Activated CD4-positive, alpha-beta memory T cell treated with anti-CD3 and anti-CD28 coated beads for 36 hours (primary cell): ENCODE data around the gene OOSP4A. TPM values are rescaled to one million over a fixed set of nuclear protein-coding genes. Genes with fewer than 3 reads are reported as not detected.

Experiments
- CTCF ChIA-PET: fragments of 350-600 bp; sonication (Branson Sonifier 250); formaldehyde crosslinking; loops from one replicate; lab custom pipeline; 2021; ENCODE audit warnings: antibody characterized with exemption, inconsistent platforms; lab: Charles Lee
- POLR2A ChIA-PET: fragments of 350-600 bp; sonication (Branson Sonifier 250); formaldehyde crosslinking; loops from one replicate; lab custom pipeline; 2021; ENCODE audit warnings: antibody characterized with exemption; lab: Charles Lee
- DNase-seq: peaks from one replicate; pipeline ENCODE4 v3.0.0-alpha.2; 2020
- H3K27ac Mint-ChIP-seq: one replicate; pipeline ENCODE4 v1.8.0; 2021; ENCODE audit warnings: mixed read lengths
- H3K27me3 Mint-ChIP-seq: one replicate; pipeline ENCODE4 v1.8.0; 2021; ENCODE audit warnings: mixed read lengths
- H3K36me3 Mint-ChIP-seq: one replicate; pipeline ENCODE4 v1.8.0; 2021; ENCODE audit warnings: mixed read lengths
- H3K4me1 Mint-ChIP-seq: one replicate; pipeline ENCODE4 v1.8.0; 2021; ENCODE audit warnings: low read depth, mixed read lengths
- H3K4me3 Mint-ChIP-seq: one replicate; pipeline ENCODE4 v1.8.0; 2021; ENCODE audit warnings: mild to moderate bottlenecking, mixed read lengths
- H3K9me3 Mint-ChIP-seq: one replicate; pipeline ENCODE4 v1.8.0; 2021; ENCODE audit warnings: mixed read lengths
- intact Hi-C: fragments of 100-400 bp; cut with micrococcal nuclease; formaldehyde crosslinking; loops from one replicate; pipeline ENCODE4 v1.15.1; 2023
- total RNA-seq, 2 experiments: library from RNA; stranded (reverse); gene quantifications; one replicate each; pipeline ENCODE4 v1.2.3, GENCODE V29; 2021

OOSP4A gene
- total RNA-seq, 2 experiments from 2014 or later, result not detected

DNA sequence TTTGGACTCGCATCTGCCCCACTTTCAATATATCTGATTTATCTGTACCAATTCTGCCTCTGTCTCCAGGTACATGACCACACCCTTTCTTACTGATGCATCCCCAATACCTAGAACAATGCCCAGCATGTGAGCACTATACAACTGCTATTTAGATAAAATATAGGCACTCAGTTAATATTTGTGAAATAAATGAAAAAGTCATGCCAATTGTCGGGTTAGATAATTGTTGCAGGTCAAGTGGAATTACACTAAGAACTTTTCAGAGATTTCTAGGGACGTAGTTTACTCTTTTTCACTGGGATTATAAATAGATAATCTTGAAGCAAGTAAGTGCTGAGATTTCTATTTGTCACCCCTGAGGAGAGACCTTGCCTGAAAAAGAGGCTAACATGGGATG, 20.5 kb downstream of the OOSP4A start:
- intact Hi-C loops, result no loop called here
- ChIA-PET POLR2A (no interaction called here), CTCF (no interaction called here)

DNA sequence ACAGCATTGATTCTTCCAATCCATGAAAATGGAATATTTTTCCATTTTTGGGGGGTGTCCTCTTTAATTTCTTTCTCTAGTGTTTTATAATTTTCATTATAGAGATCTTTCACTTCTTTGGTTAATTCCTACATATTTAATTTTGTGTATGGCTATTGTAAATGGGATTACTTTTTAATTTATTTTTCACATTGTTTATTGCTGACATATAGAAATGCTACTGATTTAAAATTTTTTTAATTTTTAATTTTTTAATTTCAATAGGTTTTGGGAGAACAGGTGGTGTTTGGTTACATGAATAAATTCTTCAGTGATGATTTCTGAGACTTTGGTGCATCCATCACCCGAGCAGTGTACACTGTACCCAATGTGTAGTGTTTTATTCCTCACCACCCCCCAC, 26.6 kb downstream of the OOSP4A start:
- H3K27ac Mint-ChIP-seq, result no peak overlapping the region
- ChIA-PET CTCF (no interaction called here), POLR2A (no interaction called here)
- H3K27me3 Mint-ChIP-seq, result peaks cover 13% of the 10 kb centered on the region
- H3K9me3 Mint-ChIP-seq, result peaks cover 14% of the 10 kb centered on the region
- no peak overlapping the region for H3K4me3 Mint-ChIP-seq
- intact Hi-C loops, result no loop called here
- H3K36me3 Mint-ChIP-seq, result no peaks in the 10 kb centered on the region
- no peak for DNase-seq
- no peaks in the 10 kb centered on the region for H3K4me1 Mint-ChIP-seq

More for the DNA sequence above, 20.5 kb downstream of the OOSP4A start:
- Mint-ChIP-seq H3K9me3 (no peaks in the 10 kb centered on the region), H3K4me1 (no peaks in the 10 kb centered on the region), H3K27ac (no peak overlapping the region), H3K27me3 (peaks cover 10% of the 10 kb centered on the region), H3K4me3 (no peak overlapping the region), H3K36me3 (no peaks in the 10 kb centered on the region)
- no peak for DNase-seq

DNA sequence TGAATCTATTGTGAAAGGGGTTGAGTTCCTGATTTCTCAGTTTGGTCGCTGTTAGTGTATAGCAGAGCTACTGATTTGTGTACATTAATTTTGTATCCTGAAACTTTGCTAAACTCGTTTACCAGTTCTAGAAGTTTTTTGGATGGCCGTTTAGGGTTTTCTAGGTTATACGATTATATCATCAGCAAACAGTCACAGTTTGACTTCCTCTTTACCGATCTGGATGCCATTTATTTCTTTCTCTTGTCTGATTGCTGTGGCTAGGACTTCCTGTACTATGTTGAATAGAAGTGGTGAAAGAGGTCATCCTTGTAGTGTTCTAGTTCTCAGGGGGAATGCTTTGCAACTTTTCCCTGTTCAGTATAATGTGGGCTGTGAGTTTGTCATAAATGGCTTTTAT, 28.6 kb downstream of the OOSP4A start:
- ChIA-PET CTCF (no interaction called here), POLR2A (no interaction called here)
- Mint-ChIP-seq H3K27me3 (peaks cover 13% of the 10 kb centered on the region), H3K4me1 (no peaks in the 10 kb centered on the region), H3K4me3 (no peak overlapping the region), H3K9me3 (peaks cover 14% of the 10 kb centered on the region), H3K36me3 (no peaks in the 10 kb centered on the region), H3K27ac (no peak overlapping the region)
- intact Hi-C loops, result no loop called here
- DNase-seq, result no peak

DNA sequence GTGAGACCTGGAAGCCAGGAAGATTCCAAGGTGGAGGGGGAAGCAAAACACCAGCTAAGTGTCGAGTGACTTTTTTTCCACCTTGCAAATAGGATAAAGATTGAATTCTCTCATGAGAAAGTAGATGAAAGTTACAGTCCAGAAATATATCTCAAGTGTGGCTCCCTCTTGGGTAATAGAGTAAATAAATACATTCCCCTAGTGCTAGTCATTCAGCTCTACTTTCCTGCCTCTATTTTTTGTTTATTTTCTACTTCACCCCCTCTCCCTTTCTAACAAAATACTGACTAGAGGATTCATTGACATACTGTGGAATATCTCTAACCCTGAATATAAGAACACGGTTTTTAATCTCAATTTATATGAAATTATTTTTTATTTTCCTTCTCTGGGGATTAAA, 34.0 kb downstream of the OOSP4A start:
- no peak for DNase-seq
- Mint-ChIP-seq H3K36me3 (no peaks in the 10 kb centered on the region), H3K9me3 (no peaks in the 10 kb centered on the region), H3K27me3 (peaks cover 10% of the 10 kb centered on the region), H3K4me1 (no peaks in the 10 kb centered on the region), H3K27ac (no peak overlapping the region), H3K4me3 (no peak overlapping the region)
- intact Hi-C loops, result no loop called here
- ChIA-PET CTCF (no interaction called here), POLR2A (no interaction called here)

DNA sequence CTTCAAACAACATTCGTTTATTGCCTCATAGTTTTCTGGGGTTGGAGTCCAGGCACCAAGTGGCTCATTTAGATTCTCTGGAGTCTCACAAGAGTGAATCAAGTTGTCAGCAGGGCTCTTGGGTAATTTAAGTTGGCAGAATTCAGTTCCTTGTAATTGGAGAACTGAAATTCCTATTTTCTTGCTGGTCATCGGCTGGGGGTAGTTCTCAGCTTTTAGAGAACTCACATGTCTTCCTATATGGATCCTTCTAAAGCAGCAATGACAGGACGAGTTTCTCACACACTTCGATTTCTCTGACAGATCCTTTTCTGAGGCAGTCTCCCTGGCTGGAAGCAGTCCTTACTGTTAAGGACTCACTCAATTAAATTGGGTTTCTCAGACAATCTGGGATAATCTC, 35.9 kb downstream of the OOSP4A start:
- peaks cover 10% of the 10 kb centered on the region for H3K27me3 Mint-ChIP-seq
- H3K36me3 Mint-ChIP-seq, result no peaks in the 10 kb centered on the region
- CTCF ChIA-PET, result no interaction called here
- POLR2A ChIA-PET, result no interaction called here
- H3K9me3 Mint-ChIP-seq, result no peaks in the 10 kb centered on the region
- H3K27ac Mint-ChIP-seq, result no peak overlapping the region
- H3K4me1 Mint-ChIP-seq, result no peaks in the 10 kb centered on the region
- no peak for DNase-seq
- intact Hi-C loops, result no loop called here
- H3K4me3 Mint-ChIP-seq, result no peak overlapping the region

DNA sequence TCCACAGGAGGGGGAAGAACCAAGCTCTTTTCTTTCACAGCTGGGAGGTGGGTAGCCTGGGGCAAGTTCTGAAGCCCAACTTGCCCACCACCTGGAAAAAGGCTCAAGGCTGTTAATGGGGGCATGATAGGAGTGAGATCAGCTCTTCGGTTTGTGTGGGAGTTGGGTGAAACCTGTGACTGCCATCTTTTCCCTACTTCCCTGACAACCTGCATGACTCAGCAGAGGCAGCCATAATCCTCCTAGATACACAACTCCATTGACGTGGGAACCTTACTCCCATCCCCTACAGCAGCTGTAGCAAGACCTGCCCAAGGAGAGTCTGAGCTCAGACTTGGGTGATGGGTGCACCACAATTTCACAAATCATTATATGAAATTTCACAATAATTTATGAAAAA, 39.9 kb downstream of the OOSP4A start:
- POLR2A ChIA-PET, result no interaction called here
- CTCF ChIA-PET, result no interaction called here
- no peak for DNase-seq

DNA sequence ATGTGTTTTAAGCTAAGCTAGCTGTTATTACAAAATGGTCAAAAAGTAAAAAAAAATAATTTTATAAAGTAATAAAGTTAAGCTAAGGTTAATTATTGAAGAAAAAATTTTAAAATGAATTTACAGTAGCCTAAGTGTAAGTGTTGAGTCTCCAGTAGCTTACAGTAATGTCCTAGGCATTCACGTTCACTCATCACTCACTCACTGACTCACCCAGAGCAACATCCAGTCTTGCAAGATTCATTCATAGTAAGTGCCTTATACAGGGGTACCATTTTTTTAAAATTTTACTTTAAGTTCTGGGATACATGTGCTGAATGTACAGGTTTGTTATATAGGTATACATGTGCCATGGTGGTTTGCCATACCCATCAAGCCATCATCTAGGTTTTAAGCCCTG, 41.5 kb downstream of the OOSP4A start:
- Mint-ChIP-seq H3K4me1 (no peaks in the 10 kb centered on the region), H3K36me3 (no peaks in the 10 kb centered on the region), H3K27me3 (peaks cover 15% of the 10 kb centered on the region), H3K4me3 (no peak overlapping the region), H3K27ac (no peak overlapping the region), H3K9me3 (no peaks in the 10 kb centered on the region)
- ChIA-PET POLR2A (no interaction called here), CTCF (interaction anchor here (0.5 kb wide), 1 partner anchor 1787 kb away, joined by 3 read pairs; the partner anchor contains the start of gene TMEM258)
- intact Hi-C loops, result no loop called here
- no peak for DNase-seq

More for the DNA sequence above, 39.9 kb downstream of the OOSP4A start:
- no peaks in the 10 kb centered on the region for H3K9me3 Mint-ChIP-seq
- no peak overlapping the region for H3K27ac Mint-ChIP-seq
- H3K27me3 Mint-ChIP-seq, result peaks cover 10% of the 10 kb centered on the region
- no peaks in the 10 kb centered on the region for H3K36me3 Mint-ChIP-seq
- H3K4me1 Mint-ChIP-seq, result no peaks in the 10 kb centered on the region
- no peak overlapping the region for H3K4me3 Mint-ChIP-seq
- intact Hi-C loops, result no loop called here

DNA sequence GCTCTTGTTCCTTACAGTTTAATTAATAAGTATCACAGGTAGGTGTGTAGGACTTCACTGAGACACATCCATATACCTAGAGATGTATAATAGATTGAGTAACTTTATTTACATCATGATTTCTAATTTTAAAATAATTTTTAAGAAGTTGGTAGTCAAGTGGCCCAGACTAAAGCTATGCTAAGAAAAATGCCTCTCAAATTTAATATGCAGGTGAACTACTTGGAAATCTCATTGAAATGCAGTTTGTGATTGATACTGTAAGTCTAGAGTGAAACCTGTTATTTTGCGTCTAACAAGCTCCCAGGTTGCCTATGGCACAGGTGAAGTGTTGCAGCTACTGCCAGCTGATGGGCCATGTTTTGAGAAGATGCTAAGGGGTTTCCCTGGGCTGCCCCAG, 53.0 kb downstream of the OOSP4A start, which contains the start of gene OOSP4B:
Gene OOSP4B (plus strand): TSS at position 301 of the 400 bp plus-strand sequence.
- no peaks in the 10 kb centered on the region for H3K4me1 Mint-ChIP-seq
- POLR2A ChIA-PET, result no interaction called here
- DNase-seq, result no peak
- CTCF ChIA-PET, result no interaction called here
- H3K27me3 Mint-ChIP-seq, result peaks cover 12% of the 10 kb centered on the region
- intact Hi-C loops, result no loop called here
- no peak within 1 kb of the TSS for H3K27ac Mint-ChIP-seq
- H3K9me3 Mint-ChIP-seq, result peaks cover 2% of the 10 kb centered on the region
- no peak within 1 kb of the TSS for H3K4me3 Mint-ChIP-seq
- no peaks in the 10 kb centered on the region for H3K36me3 Mint-ChIP-seq

DNA sequence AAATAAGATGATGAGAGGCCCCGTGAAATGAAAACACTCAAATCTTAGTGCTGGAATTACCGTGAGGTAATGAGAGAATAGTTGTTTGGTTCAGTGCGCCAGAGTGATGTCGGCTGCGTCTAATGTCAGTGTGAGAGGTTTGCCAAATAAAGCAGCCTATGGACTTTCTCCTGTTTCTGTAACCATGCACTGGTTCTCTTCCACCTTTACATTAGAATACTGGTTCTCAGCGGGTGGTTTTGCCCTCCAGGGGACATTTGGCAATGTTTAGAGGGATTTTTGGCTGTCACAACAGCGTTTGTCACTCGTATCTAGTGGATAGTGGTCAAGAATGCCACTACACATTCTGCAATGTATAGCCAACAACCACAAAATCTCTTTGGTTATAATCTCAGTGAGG, 54.2 kb downstream of the OOSP4A start:
- no peaks in the 10 kb centered on the region for H3K36me3 Mint-ChIP-seq
- intact Hi-C loops, result no loop called here

More for the DNA sequence above, 54.2 kb downstream of the OOSP4A start:
- no peak for DNase-seq
- H3K27me3 Mint-ChIP-seq, result peaks cover 9% of the 10 kb centered on the region
- no peak overlapping the region for H3K27ac Mint-ChIP-seq
- H3K9me3 Mint-ChIP-seq, result no peaks in the 10 kb centered on the region
- no peaks in the 10 kb centered on the region for H3K4me1 Mint-ChIP-seq
- H3K4me3 Mint-ChIP-seq, result no peak overlapping the region
- POLR2A ChIA-PET, result no interaction called here
- CTCF ChIA-PET, result no interaction called here

Other genes starting within 250 kb of the OOSP4A start
- 10 to 100 TPM; 11.7 to 12.3 TPM for gene STX3, start 208.7 kb upstream of the OOSP4A start, total RNA-seq
- gene MRPL16, start 153.3 kb upstream of the OOSP4A start, total RNA-seq, result 10 to 100 TPM; 80.2 to 80.5 TPM
- not detected for gene CBLIF, start 118.5 kb upstream of the OOSP4A start, total RNA-seq
- gene TCN1, start 97.5 kb upstream of the OOSP4A start, total RNA-seq, result not detected
- not detected for gene OOSP3, start 85.3 kb upstream of the OOSP4A start, total RNA-seq
- gene OOSP1, start 25.6 kb upstream of the OOSP4A start, total RNA-seq, result not detected
- gene OOSP4B, start 53.1 kb downstream of the OOSP4A start, total RNA-seq, result not detected
- gene OOSP2, start 76.4 kb downstream of the OOSP4A start, total RNA-seq, result not detected
- gene MS4A3, start 92.6 kb downstream of the OOSP4A start, total RNA-seq, result not detected
- not detected for gene MS4A2, start 124.6 kb downstream of the OOSP4A start, total RNA-seq
- not detected for gene MS4A6A, start 219.1 kb downstream of the OOSP4A start, total RNA-seq